ENCODE data around the gene NPY5R. TPM values are rescaled to one million over a fixed set of nuclear protein-coding genes. Genes with fewer than 3 reads are reported as not detected.
A peak's percentile ranks its signal among the peaks of the same experiment; 100 is the strongest.

The NPY5R gene
- total and polyA plus RNA-seq, 2 of the 4 experiments (the other 2 are of a cell fraction): not detected

- H2AFZ ChIP-seq (replicated peaks; ENCODE audit: low read length, poor library complexity): no peak overlapping the region
- peak overlapping the region; percentile 70; the same call in 1 of the 2 replicates for H3K4me2 ChIP-seq (ENCODE audit: low read depth, low read length)
- dilution Hi-C loops (cut with HindIII; ENCODE audit: low sequenced_read_pairs, unreplicated experiment) (no loop called here), in situ Hi-C loops (cut with MboI; ENCODE audit: low sequenced_read_pairs) (no loop called here), intact Hi-C loops (cut with micrococcal nuclease) (no loop called here)
- no TSS peak for BruUV-seq (replicated peaks)
- no peaks in the 10 kb centered on the region for H4K20me1 ChIP-seq (ENCODE audit: insufficient read depth, low read length)
- no peak overlapping the region for H2BK15ac ChIP-seq (ENCODE audit: low read depth, low read length)
- no peak overlapping the region for H2BK120ac ChIP-seq (ENCODE audit: low read depth, low read length)
- H3K9me1 ChIP-seq (ENCODE audit: insufficient read depth, low read length): no peaks in the 10 kb centered on the region
- no peak overlapping the region for H4K91ac ChIP-seq (ENCODE audit: insufficient read depth, low read depth, low read length)
- ChIA-PET CTCF (no interaction called here), POLR2A (ENCODE audit: unreplicated experiment) (no interaction called here)
- H3K4me3 ChIP-seq (ENCODE audit: insufficient read depth, low read depth, low read length): peak overlapping the region; percentile 47; the same call in 1 of the 2 replicates
- H3K23ac ChIP-seq (ENCODE audit: low read depth, low read length): no peak overlapping the region
- H2AK9ac ChIP-seq (replicated peaks; ENCODE audit: low read depth, low read length, poor library complexity): no peak overlapping the region
- no peak overlapping the region for H3K9ac ChIP-seq (ENCODE audit: low read depth, low read length)
- no peak overlapping the region for H4K5ac ChIP-seq (ENCODE audit: low read depth, low read length)
- H3K79me1 ChIP-seq (ENCODE audit: low read depth in 1 of 2, low read length in 2 of 2): no peaks in the 10 kb centered on the region
- no peak overlapping the region for H4K8ac ChIP-seq (ENCODE audit: low read depth in 2 of 2, low read length in 2 of 2)
- no peaks in the 10 kb centered on the region for H3K9me3 ChIP-seq (ENCODE audit: control insufficient read depth, insufficient read depth, low read length)
- H3K14ac ChIP-seq (replicated peaks; ENCODE audit: low read depth, low read length): no peak overlapping the region
- no peak for ATAC-seq (ENCODE audit: low read depth)
- no peak for DNase-seq
- no peak overlapping the region for H3K18ac ChIP-seq (ENCODE audit: low read depth, low read length)
- H3K56ac ChIP-seq (ENCODE audit: extremely low read depth, insufficient read depth, low read length): no peak overlapping the region
- no peaks in the 10 kb centered on the region for H3K27me3 ChIP-seq (ENCODE audit: control insufficient read depth, insufficient read depth, low read length)
- H2BK20ac ChIP-seq (ENCODE audit: low read depth, low read length): no peak overlapping the region
- no peak overlapping the region for H3K27ac ChIP-seq (ENCODE audit: insufficient read depth, low read length)
- no peak overlapping the region for H2BK5ac ChIP-seq (ENCODE audit: low read depth, low read length, poor library complexity, severe bottlenecking)
- WGBS, 2 experiments (ENCODE audit: extremely low coverage in 2 of 2, insufficient read length in 1 of 2): 0% methylated on average over 1 of the region's 5 CpGs; no CpG with 5 or more reads in 1 of the 2 experiments
- H2AK5ac ChIP-seq (ENCODE audit: low read depth, low read length): no peak overlapping the region
- TF ChIP-seq RAD21 (IDR thresholded peaks at IDR 0.05; ENCODE audit: low read length): no peak
- TF ChIP-seq MAZ (IDR thresholded peaks at IDR 0.05; ENCODE audit: borderline replicate concordance, low read depth, low read length): no peak
- TF ChIP-seq USF2 (IDR thresholded peaks at IDR 0.05; ENCODE audit: low read depth, low read length): no peak
- TF ChIP-seq BHLHE40 (IDR thresholded peaks at IDR 0.05; ENCODE audit: low read depth, low read length): no peak
- no peak for TF ChIP-seq CHD1 (IDR thresholded peaks at IDR 0.05; ENCODE audit: low read depth, low read length)
- no peak for TF ChIP-seq SMC3 (IDR thresholded peaks at IDR 0.05; ENCODE audit: low read depth, low read length)
- no peak overlapping the region for H3K4ac ChIP-seq (ENCODE audit: low read depth, low read length)
- no peaks in the 10 kb centered on the region for H3K36me3 ChIP-seq (ENCODE audit: control insufficient read depth, insufficient read depth, low read length)
- no peaks in the 10 kb centered on the region for H3K4me1 ChIP-seq (ENCODE audit: control insufficient read depth, insufficient read depth, low read length)
Observed at GRCh38 chr4:163395758-163396157, 52.1 kb downstream of the NPY5R start.

Data from IMR-90 (cell line).